K562 (cell line): Measurements from ENCODE around the gene CRYM. TPM values are rescaled to one million over a fixed set of nuclear protein-coding genes. Genes with fewer than 3 reads are reported as not detected.

Experiments
- FIP1L1 ChIP-seq: fragments of 200-400 bp; formaldehyde crosslinking; IDR thresholded peaks from 2 replicates; pipeline ENCODE4 v1.6.1; 2018; ENCODE audit warnings: mild to moderate bottlenecking, low read depth, low read length; ENCODE audit not compliant: poor library complexity, severe bottlenecking
- FOXJ2 ChIP-seq: fragments of 200-800 bp; sonication (Bioruptor generic); IDR thresholded peaks from 2 replicates; pipeline ENCODE4 v1.6.1; 2016; ENCODE audit warnings: missing genetic modification characterization, missing compliant biosample characterization
- FOXK2 ChIP-seq, 2 experiments: fragments of 450-650 bp; IDR thresholded peaks in 1 of 2; conservative IDR thresholded peaks in 1 of 2; 2 replicates each; pipeline ENCODE4 v1.6.1; 2016; ENCODE audit warnings: low read depth in 2 of 2, mild to moderate bottlenecking in 1 of 2
- GTF2F1 ChIP-seq: IDR thresholded peaks from 2 replicates; pipeline ENCODE4 v1.6.1; 2011; ENCODE audit warnings: low read depth, low read length, improper control_type of control experiment
- MNT ChIP-seq, 2 experiments: fragments of 450-650 bp; conservative IDR thresholded peaks; 2 replicates each; pipeline ENCODE4 v1.6.1; 2017; ENCODE audit warnings: mild to moderate bottlenecking in 2 of 2, moderate library complexity in 2 of 2
- NCOA1 ChIP-seq: fragments of 450-650 bp; IDR thresholded peaks from 2 replicates; pipeline ENCODE4 v1.6.1; 2016; ENCODE audit warnings: low read depth
- NR2C1 ChIP-seq, 2 experiments: fragments of 450-650 bp; IDR thresholded peaks; 2 replicates each; pipeline ENCODE4 v1.6.1; 2017; ENCODE audit warnings: mild to moderate bottlenecking in 2 of 2, antibody characterized with exemption in 1 of 2, inconsistent platforms in 1 of 2, missing compliant biosample characterization in 1 of 2, missing genetic modification characterization in 1 of 2
- PTRF ChIP-seq: fragments of 450-650 bp; IDR thresholded peaks from 2 replicates; pipeline ENCODE4 v1.6.1; 2016; ENCODE audit warnings: mild to moderate bottlenecking, missing genetic modification characterization, missing compliant biosample characterization
- RHOXF2B ChIP-seq: fragments of 250-450 bp; sonication (Bioruptor Pico); conservative IDR thresholded peaks from 2 replicates; pipeline ENCODE4 v1.5.1; 2021
- RNF2 ChIP-seq: sonication (generic); IDR thresholded peaks from 2 replicates; pipeline ENCODE4 v1.6.1; 2016
- SAP30 ChIP-seq: fragments of 200-600 bp; sonication (generic); IDR thresholded peaks from 2 replicates; pipeline ENCODE4 v1.6.1; 2012; ENCODE audit warnings: borderline replicate concordance, low read depth, mild to moderate bottlenecking, moderate library complexity, low read length, control low read depth, inconsistent platforms; ENCODE audit not compliant: insufficient read depth, poor library complexity, severe bottlenecking
- TCF15 ChIP-seq: fragments of 250-450 bp; sonication (Bioruptor Pico); IDR thresholded peaks from 2 replicates; pipeline ENCODE4 v1.8.0; 2022; ENCODE audit warnings: moderate library complexity, mild to moderate bottlenecking, inconsistent platforms
- THRA ChIP-seq: fragments of 450-650 bp; IDR thresholded peaks from 2 replicates; pipeline ENCODE4 v1.6.1; 2017; ENCODE audit warnings: mild to moderate bottlenecking, moderate library complexity
- ZBTB1 ChIP-seq: sonication (generic); formaldehyde crosslinking; IDR thresholded peaks from 2 replicates; pipeline ENCODE4 v1.8.1; 2023; ENCODE audit warnings: missing genetic modification reagents, low read depth, mild to moderate bottlenecking, borderline replicate concordance
- ZNF165 ChIP-seq: fragments of 250-450 bp; sonication (Bioruptor Pico); IDR thresholded peaks from 2 replicates; pipeline ENCODE4 v1.4.0; 2020; ENCODE audit warnings: borderline replicate concordance
- ZNF23 ChIP-seq: fragments of 250-450 bp; sonication (Bioruptor Pico); IDR thresholded peaks from 2 replicates; pipeline ENCODE4 v1.4.0; 2020; ENCODE audit warnings: mild to moderate bottlenecking
- ZNF512 ChIP-seq: IDR thresholded peaks from 2 replicates; pipeline ENCODE4 v1.6.1; 2016; ENCODE audit warnings: missing genetic modification characterization, missing compliant biosample characterization
- ZNF518B ChIP-seq: fragments of 250-450 bp; sonication (Bioruptor Pico); IDR thresholded peaks from 2 replicates; pipeline ENCODE4 v1.5.0; 2021; ENCODE audit warnings: mild to moderate bottlenecking, moderate library complexity
- polyA plus RNA-seq, 8 experiments: library from polyadenylated mRNA; depleted of rRNA in 4 of 8; stranded (reverse) in 5 of 8; unstranded in 3 of 8; fragments of >200 nt; fragmentation: Nextera tagmentation in 2 of 8; fragmentation: Illumina TruSeq in 1 of 8; extraction: Ambion mirVana in 2 of 8; extraction: Trizol in 1 of 8; gene quantifications; 2 replicates each; pipeline versions ENCODE4 v1.2.1 to v1.2.3, GENCODE V29; 2011 to 2014; ENCODE audit warnings: inconsistent platforms in 1 of 8, missing spikeins in 1 of 8
- total RNA-seq, 7 experiments: library from RNA; depleted of rRNA in 6 of 7; stranded (reverse); fragments of >200 nt in 6 of 7; fragmentation: Illumina TruSeq in 2 of 7; extraction: Trizol in 2 of 7; gene quantifications; 2 replicates each; pipeline versions ENCODE4 v1.2.1 to v1.2.3, GENCODE V29; 2011 to 2021; ENCODE audit warnings: low replicate concordance in 1 of 7

CRYM gene
- total and polyA plus RNA-seq, 9 of the 15 experiments (the other 6 are each of a cell fraction or from before 2014, with no cell fraction given), result 0.08 to 0.98 (median 0.47) TPM

- TF ChIP-seq ZNF512 (tag) (no peak), ZNF518B (CRISPR knock-in tag) (no peak), FOXJ2 (tag) (no peak), RHOXF2B (CRISPR knock-in tag) (no peak), RNF2 (no peak), FIP1L1 (no peak), THRA (peak; percentile 60), ZBTB1 (CRISPR knock-in tag) (no peak), PTRF (tag) (no peak), ZNF165 (CRISPR knock-in tag) (no peak), MNT (conservative IDR thresholded peaks at IDR 0.05) (peak; percentile 71 to 84), NR2C1 (IDR thresholded peaks at IDR 0.05) (no peak), NR2C1 (tag; IDR thresholded peaks at IDR 0.05) (no peak), SAP30 (peak; percentile 37), ZNF23 (CRISPR knock-in tag) (no peak), TCF15 (CRISPR knock-in tag) (no peak), FOXK2 (conservative IDR thresholded peaks at IDR 0.05 in 1 of 2, IDR thresholded peaks at IDR 0.05 in 1 of 2; ENCODE audit: low read depth in 2 of 2) (peak; percentile 62 to 66; a peak in 3 of 4 replicates), NCOA1 (no peak), GTF2F1 (no peak)
Measured at GRCh38 chr16:21263640-21264570, 14.2 kb downstream of the CRYM start (continued).
